Activated CD4-positive, alpha-beta T cell treated with anti-CD3 and anti-CD28 coated beads, Interleukin-2, amount 10 ng/mL, durations not matched to agents 7 days and 5 days (primary cell): ENCODE data around the gene AMPD1. TPM values are rescaled to one million over a fixed set of nuclear protein-coding genes. Genes with fewer than 3 reads are reported as not detected.

ENCODE experiments used
- CTCF ChIA-PET: fragments of 350-600 bp; sonication (Branson Sonifier 250); formaldehyde crosslinking; loops from one replicate; lab custom pipeline; 2021; ENCODE audit warnings: antibody characterized with exemption; lab: Charles Lee
- POLR2A ChIA-PET: fragments of 350-600 bp; sonication (Branson Sonifier 250); formaldehyde crosslinking; loops from one replicate; lab custom pipeline; 2021; ENCODE audit warnings: antibody characterized with exemption; lab: Charles Lee
- DNase-seq: peaks from one replicate; pipeline ENCODE4 v3.0.0-alpha.2; 2020
- H3K27ac Mint-ChIP-seq: one replicate; pipeline ENCODE4 v1.8.0; 2021; ENCODE audit warnings: mild to moderate bottlenecking, moderate library complexity, mixed read lengths
- H3K27me3 Mint-ChIP-seq: one replicate; pipeline ENCODE4 v1.8.0; 2021; ENCODE audit warnings: mixed read lengths
- H3K36me3 Mint-ChIP-seq: one replicate; pipeline ENCODE4 v1.8.0; 2021; ENCODE audit warnings: low read depth, mixed read lengths
- H3K4me1 Mint-ChIP-seq: one replicate; pipeline ENCODE4 v1.8.0; 2021; ENCODE audit warnings: mixed read lengths
- H3K4me3 Mint-ChIP-seq: one replicate; pipeline ENCODE4 v1.8.0; 2021; ENCODE audit warnings: mild to moderate bottlenecking, moderate library complexity, mixed read lengths
- H3K9me3 Mint-ChIP-seq: one replicate; pipeline ENCODE4 v1.8.0; 2021; ENCODE audit warnings: mixed read lengths
- total RNA-seq, 2 experiments: library from RNA; stranded (reverse); gene quantifications; one replicate each; pipeline ENCODE4 v1.2.3, GENCODE V29; 2021

The AMPD1 gene
- total RNA-seq, 2 experiments from 2014 or later: not detected

DNA sequence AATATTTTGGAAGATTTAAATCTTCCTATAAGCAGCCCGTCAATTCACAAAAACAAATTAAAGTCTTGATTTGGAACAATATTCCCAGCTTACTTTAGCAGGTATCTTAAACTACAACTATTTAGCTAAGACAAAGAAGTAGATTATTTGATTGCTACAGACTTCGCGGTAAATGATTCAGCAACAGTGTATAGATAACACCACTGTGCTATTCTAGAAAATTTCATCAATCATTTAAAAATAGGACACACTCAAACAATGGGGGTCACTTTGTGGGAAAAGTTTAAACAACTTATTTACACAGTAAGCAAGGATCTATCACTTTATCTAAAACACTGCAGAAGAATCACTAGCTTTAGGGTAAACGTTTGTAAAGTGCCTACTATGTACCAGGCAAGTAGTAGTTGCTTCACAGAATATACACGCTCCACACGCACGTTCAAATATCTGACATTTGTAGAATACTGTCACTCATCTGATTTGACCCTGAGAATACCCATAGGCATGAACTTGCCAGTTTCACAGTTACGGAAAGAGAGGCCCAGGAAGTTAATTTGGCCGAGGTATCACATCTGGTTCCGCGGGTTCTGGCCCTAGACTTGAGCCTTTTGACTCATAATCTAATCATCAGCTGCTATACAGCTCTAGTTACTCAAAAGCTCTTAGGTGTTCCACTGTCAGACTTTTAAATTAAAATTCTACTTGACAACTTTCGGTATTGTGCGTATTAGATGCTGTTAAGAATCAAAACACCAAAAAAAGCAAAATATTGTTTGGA lies 26.4 kb downstream of the AMPD1 start:
- peak overlapping the region; percentile 27 for H3K27ac Mint-ChIP-seq
- no peaks in the 10 kb centered on the region for H3K36me3 Mint-ChIP-seq
- no peaks in the 10 kb centered on the region for H3K9me3 Mint-ChIP-seq
- ChIA-PET CTCF (interaction anchor here (1.3 kb wide), 2 partner anchors 39 to 322 kb away, joined by 4 read pairs; no protein-coding TSS in a partner anchor), POLR2A (interaction anchor here (0.7 kb wide), 1 partner anchor 200 kb away, joined by 3 read pairs; no protein-coding TSS in a partner anchor)
- peak overlapping the region; percentile 94 for H3K4me3 Mint-ChIP-seq
- peaks cover 11% of the 10 kb centered on the region for H3K4me1 Mint-ChIP-seq
- DNase-seq: no peak
- H3K27me3 Mint-ChIP-seq: peaks cover 23% of the 10 kb centered on the region

DNA sequence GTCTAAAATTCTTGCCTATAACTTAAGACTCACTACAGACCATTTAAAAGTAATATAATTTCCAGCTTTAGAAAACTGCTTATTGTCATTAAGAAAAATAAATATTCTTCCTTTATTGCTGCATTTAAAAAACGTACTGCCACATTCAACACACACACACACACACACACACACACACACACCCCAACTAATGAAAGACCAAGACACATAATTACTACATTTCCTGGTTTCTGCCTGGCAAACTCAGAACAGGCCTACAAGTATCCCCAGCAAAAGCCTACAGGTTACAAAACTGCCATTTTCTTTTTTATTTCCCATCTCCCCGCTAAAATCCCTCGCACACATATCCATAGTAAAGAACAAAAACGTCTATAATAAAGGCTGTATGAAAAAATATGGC lies 27.0 kb downstream of the AMPD1 start:
- H3K4me3 Mint-ChIP-seq: no peak overlapping the region
- DNase-seq: no peak
- ChIA-PET POLR2A (no interaction called here), CTCF (interaction anchor here (0.6 to 1.3 kb wide), 2 partner anchors 90 to 94 kb away, joined by 3 to 4 read pairs; no protein-coding TSS in a partner anchor)
- peaks cover 11% of the 10 kb centered on the region for H3K4me1 Mint-ChIP-seq
- H3K9me3 Mint-ChIP-seq: no peaks in the 10 kb centered on the region
- peaks cover 22% of the 10 kb centered on the region for H3K27me3 Mint-ChIP-seq
- no peak overlapping the region for H3K27ac Mint-ChIP-seq
- H3K36me3 Mint-ChIP-seq: no peaks in the 10 kb centered on the region

DNA sequence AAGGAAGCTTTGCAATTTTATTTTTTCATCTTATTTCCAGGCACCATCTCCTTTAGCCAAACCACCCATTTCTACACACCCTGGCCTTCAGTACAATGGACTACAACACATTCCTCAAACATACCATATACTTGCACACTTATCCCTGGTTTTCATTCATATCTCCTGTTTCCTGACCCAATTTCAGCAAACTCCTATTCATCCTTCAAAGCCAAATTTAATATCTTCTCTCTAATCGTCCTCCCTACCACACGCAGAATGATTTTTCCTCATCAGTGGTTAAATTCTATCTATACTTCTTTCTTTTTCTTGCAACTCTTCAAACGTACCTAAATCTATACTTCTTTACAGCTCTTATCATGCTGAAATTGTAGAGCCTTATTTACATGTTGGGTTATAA lies 28.4 kb downstream of the AMPD1 start:
- H3K36me3 Mint-ChIP-seq: no peaks in the 10 kb centered on the region
- H3K27me3 Mint-ChIP-seq: peaks cover 19% of the 10 kb centered on the region
- no peak overlapping the region for H3K27ac Mint-ChIP-seq
- peaks cover 11% of the 10 kb centered on the region for H3K4me1 Mint-ChIP-seq
- DNase-seq: no peak
- no peaks in the 10 kb centered on the region for H3K9me3 Mint-ChIP-seq
- ChIA-PET POLR2A (no interaction called here), CTCF (interaction anchor here (1.3 kb wide), 1 partner anchor 88 kb away, joined by 4 read pairs; no protein-coding TSS in a partner anchor)
- no peak overlapping the region for H3K4me3 Mint-ChIP-seq

DNA sequence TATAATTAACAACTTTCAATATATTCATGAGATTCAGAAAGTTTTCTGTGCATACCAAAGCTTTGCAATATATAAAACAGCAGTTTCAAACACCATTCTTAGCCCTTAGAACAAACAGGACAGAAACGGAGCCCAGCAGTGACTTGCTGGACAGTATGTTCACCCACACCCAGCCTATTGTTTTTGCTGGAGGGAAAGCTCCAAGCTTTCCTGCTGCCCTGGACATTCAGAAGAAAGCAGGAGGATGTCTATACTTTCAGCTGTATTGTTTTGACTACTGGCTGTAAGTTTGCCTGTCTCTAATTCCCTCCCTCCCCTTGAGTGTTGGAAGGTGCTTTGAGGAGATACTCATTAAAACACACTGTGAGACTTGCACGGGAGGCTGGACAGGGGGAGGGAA lies 35.1 kb downstream of the AMPD1 start:
- ChIA-PET CTCF (no interaction called here), POLR2A (no interaction called here)
- Mint-ChIP-seq H3K36me3 (no peaks in the 10 kb centered on the region), H3K9me3 (no peaks in the 10 kb centered on the region), H3K4me3 (no peak overlapping the region), H3K4me1 (no peaks in the 10 kb centered on the region), H3K27ac (no peak overlapping the region), H3K27me3 (peaks cover 19% of the 10 kb centered on the region)
- no peak for DNase-seq

DNA sequence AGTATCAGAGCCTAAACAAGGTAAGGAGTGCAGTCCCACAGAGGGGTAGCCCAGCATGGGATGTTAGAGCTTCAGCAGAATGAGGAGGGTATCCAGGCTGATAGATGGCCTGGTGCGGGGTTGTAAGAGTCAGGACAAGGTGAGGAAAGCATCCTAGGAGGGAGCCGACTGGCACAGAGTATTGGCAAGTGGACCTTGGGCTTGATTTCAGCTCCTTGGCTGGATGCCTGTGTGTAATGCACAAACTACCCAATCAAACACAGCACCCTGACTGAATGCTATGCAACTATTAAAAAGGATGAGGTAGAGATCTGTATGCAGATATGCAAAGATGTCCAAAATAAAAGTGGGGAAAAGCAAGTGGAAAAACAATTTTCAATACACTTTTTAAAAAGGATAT lies 43.5 kb downstream of the AMPD1 start:
- ChIA-PET CTCF (interaction anchor here (1.2 kb wide), 1 partner anchor 12 kb away, joined by 3 read pairs; no protein-coding TSS in a partner anchor), POLR2A (no interaction called here)
- H3K4me1 Mint-ChIP-seq: no peaks in the 10 kb centered on the region
- no peaks in the 10 kb centered on the region for H3K9me3 Mint-ChIP-seq
- no peaks in the 10 kb centered on the region for H3K27me3 Mint-ChIP-seq
- DNase-seq: no peak
- no peaks in the 10 kb centered on the region for H3K36me3 Mint-ChIP-seq
- H3K4me3 Mint-ChIP-seq: no peak overlapping the region
- no peak overlapping the region for H3K27ac Mint-ChIP-seq

DNA sequence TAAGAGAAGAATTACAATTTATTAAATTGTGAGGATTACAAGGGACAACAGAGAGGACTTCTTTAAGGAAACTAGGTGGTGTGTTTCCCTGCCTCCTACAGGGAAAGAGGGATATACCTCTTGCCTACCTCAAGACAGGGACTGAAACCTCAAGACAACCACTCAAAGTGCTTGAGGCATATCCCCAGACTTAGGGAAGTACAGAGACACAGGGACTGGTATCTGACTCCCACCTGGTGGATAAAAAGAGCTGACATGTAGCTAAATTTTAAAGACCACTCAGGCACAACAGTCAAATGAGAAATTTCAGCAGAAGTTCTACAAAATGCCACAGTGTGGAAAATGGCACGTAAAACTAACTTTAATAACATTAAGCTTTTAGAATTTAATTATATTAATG lies 46.8 kb downstream of the AMPD1 start:
- H3K4me1 Mint-ChIP-seq: no peaks in the 10 kb centered on the region
- CTCF ChIA-PET: interaction anchor here (0.7 kb wide), 1 partner anchor 209 kb away, joined by 3 read pairs; no protein-coding TSS in a partner anchor
- DNase-seq: no peak
- peaks cover 3% of the 10 kb centered on the region for H3K27me3 Mint-ChIP-seq
- H3K4me3 Mint-ChIP-seq: no peak overlapping the region
- H3K27ac Mint-ChIP-seq: no peak overlapping the region
- POLR2A ChIA-PET: no interaction called here
- no peaks in the 10 kb centered on the region for H3K9me3 Mint-ChIP-seq
- no peaks in the 10 kb centered on the region for H3K36me3 Mint-ChIP-seq

DNA sequence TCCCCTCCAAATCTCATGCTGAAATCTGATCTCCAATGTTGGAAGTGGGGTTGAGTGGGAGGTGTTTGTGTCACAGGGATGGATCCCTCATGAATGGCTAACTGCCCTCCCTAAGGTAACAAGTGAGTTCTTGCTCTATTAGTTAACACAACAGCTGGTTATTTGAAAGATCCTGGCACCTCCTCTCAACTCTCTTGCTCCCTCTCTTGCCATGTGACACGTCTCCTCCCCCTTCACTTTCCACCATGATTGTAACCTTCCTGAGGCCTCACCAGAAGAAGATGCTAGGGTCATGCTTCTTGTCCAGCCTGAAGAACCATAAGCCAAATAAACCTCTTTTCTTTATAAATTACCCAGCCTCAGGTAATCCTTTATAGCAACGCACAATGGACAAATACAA lies 54.0 kb downstream of the AMPD1 start:
- H3K4me3 Mint-ChIP-seq: no peak overlapping the region
- H3K27ac Mint-ChIP-seq: no peak overlapping the region
- peaks cover 8% of the 10 kb centered on the region for H3K27me3 Mint-ChIP-seq
- no peak for DNase-seq
- POLR2A ChIA-PET: no interaction called here
- CTCF ChIA-PET: interaction anchor here (0.7 to 1.1 kb wide), 3 partner anchors 24 to 210 kb away, joined by 3 read pairs; no protein-coding TSS in a partner anchor
- no peaks in the 10 kb centered on the region for H3K9me3 Mint-ChIP-seq
- no peaks in the 10 kb centered on the region for H3K36me3 Mint-ChIP-seq
- no peaks in the 10 kb centered on the region for H3K4me1 Mint-ChIP-seq

DNA sequence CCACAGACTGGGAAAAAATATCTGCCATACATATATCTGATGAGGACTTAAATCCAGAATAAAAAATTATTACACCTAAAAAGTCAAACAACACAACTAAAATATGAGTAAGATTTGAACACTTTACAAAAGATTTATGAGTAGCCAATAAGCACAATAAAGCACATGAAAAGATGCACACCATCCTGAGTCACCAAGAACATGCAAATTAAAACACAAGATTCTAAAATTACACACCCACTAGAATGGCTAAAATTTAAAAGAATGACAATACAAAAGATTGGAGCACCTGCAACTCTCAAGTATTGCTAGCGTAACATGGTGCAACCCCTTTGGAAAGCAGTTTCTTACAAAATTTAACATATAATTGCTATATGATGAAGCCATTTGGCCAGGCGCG lies 56.4 kb downstream of the AMPD1 start:
- DNase-seq: no peak
- H3K27ac Mint-ChIP-seq: no peak overlapping the region
- H3K9me3 Mint-ChIP-seq: no peaks in the 10 kb centered on the region
- no peaks in the 10 kb centered on the region for H3K36me3 Mint-ChIP-seq
- H3K27me3 Mint-ChIP-seq: peaks cover 7% of the 10 kb centered on the region
- H3K4me1 Mint-ChIP-seq: no peaks in the 10 kb centered on the region
- ChIA-PET POLR2A (no interaction called here), CTCF (interaction anchor here (0.6 kb wide), 1 partner anchor 364 kb away, joined by 5 read pairs; no protein-coding TSS in a partner anchor)
- no peak overlapping the region for H3K4me3 Mint-ChIP-seq

DNA sequence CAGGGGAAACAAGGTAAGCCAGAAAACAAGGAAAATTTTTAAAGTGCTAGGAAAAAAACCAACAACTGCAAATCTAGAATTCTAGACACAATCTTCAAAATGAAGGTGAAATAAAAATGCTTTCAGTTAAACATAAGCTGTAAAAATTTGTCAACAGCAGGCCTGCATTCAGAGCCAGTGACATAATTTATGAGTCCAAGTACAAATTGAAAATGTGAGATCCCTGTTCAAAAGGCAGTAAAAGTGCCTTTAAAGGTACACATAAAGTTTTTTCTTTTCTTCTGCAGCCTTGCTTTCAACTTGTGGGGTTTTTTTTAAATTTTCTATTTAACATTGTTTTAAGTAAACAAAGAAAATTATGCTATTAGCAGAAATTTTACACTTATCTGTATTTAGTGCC lies 62.9 kb downstream of the AMPD1 start:
- H3K27ac Mint-ChIP-seq: no peak overlapping the region
- no peaks in the 10 kb centered on the region for H3K4me1 Mint-ChIP-seq
- DNase-seq: no peak
- ChIA-PET POLR2A (no interaction called here), CTCF (interaction anchor here (0.6 kb wide), 1 partner anchor 1022 kb away, joined by 3 read pairs; no protein-coding TSS in a partner anchor)
- no peaks in the 10 kb centered on the region for H3K36me3 Mint-ChIP-seq
- no peak overlapping the region for H3K4me3 Mint-ChIP-seq
- H3K9me3 Mint-ChIP-seq: no peaks in the 10 kb centered on the region
- H3K27me3 Mint-ChIP-seq: peaks cover 9% of the 10 kb centered on the region

DNA sequence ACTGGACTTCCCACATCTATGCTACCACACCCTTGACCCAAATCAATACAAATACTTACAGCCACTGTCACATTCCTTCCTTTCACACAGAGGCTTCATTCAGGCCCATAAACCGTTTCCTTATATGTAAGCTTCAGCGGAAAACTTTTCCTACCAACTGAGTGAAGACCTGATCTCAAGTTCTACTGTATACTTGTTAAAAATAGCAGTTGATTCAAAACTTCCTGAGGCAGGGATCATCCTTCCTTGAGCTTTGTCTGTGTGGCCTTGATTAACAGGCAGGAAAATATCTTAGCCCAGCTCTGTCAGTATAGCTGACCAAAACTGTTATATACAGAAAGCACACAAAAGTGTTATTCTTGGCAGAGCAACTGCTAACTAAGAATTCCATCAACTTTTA lies 68.2 kb downstream of the AMPD1 start:
- Mint-ChIP-seq H3K4me1 (no peaks in the 10 kb centered on the region), H3K27me3 (peaks cover 8% of the 10 kb centered on the region), H3K9me3 (no peaks in the 10 kb centered on the region), H3K36me3 (no peaks in the 10 kb centered on the region), H3K4me3 (no peak overlapping the region), H3K27ac (no peak overlapping the region)
- POLR2A ChIA-PET: no interaction called here
- DNase-seq: no peak
- CTCF ChIA-PET: no interaction called here

DNA sequence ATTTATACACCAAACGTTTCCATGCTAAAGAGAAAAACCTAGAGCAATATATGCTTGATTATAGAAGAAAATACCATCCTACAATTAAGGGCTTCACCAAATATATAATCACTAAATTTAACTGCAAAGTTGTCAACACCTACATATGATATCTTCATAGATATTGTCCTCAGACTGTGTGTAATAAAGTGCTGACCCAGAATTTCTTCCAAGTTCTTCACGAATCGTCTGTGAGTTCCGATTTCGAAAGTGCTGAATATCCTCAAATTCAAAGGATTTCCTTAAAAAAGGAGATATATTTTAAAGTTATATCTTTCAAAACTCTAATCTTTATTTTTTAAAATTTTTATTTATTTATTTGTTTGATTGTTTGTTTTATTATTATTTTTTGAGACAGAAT lies 72.0 kb downstream of the AMPD1 start:
- H3K27ac Mint-ChIP-seq: no peak overlapping the region
- no peak overlapping the region for H3K4me3 Mint-ChIP-seq
- H3K9me3 Mint-ChIP-seq: no peaks in the 10 kb centered on the region
- ChIA-PET CTCF (interaction anchor here (1.2 kb wide), 1 partner anchor 19 kb away, joined by 3 read pairs; no protein-coding TSS in a partner anchor), POLR2A (no interaction called here)
- peaks cover 12% of the 10 kb centered on the region for H3K27me3 Mint-ChIP-seq
- H3K36me3 Mint-ChIP-seq: no peaks in the 10 kb centered on the region
- DNase-seq: no peak
- no peaks in the 10 kb centered on the region for H3K4me1 Mint-ChIP-seq
